SK-N-MC (cell line): ENCODE data around the gene CGB8.

ENCODE experiments used
- EZH2 ChIP-seq: fragments of 200-600 bp; sonication (generic); IDR thresholded peaks from one replicate; pipeline ENCODE4 v1.6.1; 2017; ENCODE audit warnings: antibody characterized with exemption
- FOXP2 ChIP-seq: optimal IDR thresholded peaks from 2 replicates; pipeline ENCODE3; 2011; ENCODE audit warnings: mild to moderate bottlenecking, moderate library complexity; ENCODE audit not compliant: insufficient read depth; ENCODE audit errors: extremely low read length, control extremely low read depth
- POLR2AphosphoS5 ChIP-seq: IDR thresholded peaks from 2 replicates; pipeline ENCODE4 v1.6.1; 2012; ENCODE audit warnings: mild to moderate bottlenecking, low read depth, low read length, borderline replicate concordance

GRCh38 chr19:49070416-49070815 lies 21.5 kb upstream of the CGB8 start:
- TF ChIP-seq POLR2AphosphoS5 (no peak), EZH2 (no peak), FOXP2 (no peak)
